GM19351 (cell line): ENCODE results near the gene CDC37.
"Not testable (repeated sequence)": the region's sequence is repeated elsewhere in the genome, so short reads cannot be mapped to it uniquely, and the experiment has no call there.

ENCODE experiments used
- ATAC-seq: cut with Tn5 transposase; IDR thresholded peaks from one replicate; pipeline ENCODE4 v1.9.1; 2021; ENCODE audit warnings: mild to moderate bottlenecking, moderate library complexity; ENCODE audit not compliant: unreplicated experiment

CDC37 gene

DNA sequence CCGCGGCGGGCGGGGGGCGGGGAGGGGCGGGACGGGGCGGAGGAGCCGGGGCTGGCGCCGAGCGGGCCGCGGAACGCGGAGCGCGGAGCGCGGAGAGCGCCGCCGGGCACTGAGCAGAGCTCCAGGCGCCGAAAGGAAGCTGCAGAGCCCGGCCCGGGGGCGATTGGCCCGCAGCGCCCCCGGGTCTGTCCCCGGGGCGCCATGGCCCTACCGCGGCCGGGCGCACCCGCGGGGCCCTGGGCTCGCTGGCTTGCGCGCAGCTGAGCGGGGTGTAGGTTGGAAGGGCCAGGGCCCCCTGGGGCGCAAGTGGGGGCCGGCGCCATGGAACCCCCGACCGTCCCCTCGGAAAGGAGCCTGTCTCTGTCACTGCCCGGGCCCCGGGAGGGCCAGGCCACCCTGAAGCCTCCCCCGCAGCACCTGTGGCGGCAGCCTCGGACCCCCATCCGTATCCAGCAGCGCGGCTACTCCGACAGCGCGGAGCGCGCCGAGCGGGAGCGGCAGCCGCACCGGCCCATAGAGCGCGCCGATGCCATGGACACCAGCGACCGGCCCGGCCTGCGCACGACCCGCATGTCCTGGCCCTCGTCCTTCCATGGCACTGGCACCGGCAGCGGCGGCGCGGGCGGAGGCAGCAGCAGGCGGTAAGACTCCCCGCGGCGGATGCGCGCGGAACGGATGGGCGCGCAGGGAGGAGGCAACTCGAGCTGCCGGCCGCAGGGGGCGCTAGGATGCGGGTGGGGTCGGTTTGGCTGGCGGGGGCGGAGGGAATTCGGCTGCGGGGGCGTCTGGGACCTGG is 17.3 kb upstream of the CDC37 start, which contains the start of gene PDE4A:
TSS of gene PDE4A (plus strand) at position 95 of the 796 bp plus-strand sequence. CDS start at position 322, 227 bp downstream.
- no peak for ATAC-seq

DNA sequence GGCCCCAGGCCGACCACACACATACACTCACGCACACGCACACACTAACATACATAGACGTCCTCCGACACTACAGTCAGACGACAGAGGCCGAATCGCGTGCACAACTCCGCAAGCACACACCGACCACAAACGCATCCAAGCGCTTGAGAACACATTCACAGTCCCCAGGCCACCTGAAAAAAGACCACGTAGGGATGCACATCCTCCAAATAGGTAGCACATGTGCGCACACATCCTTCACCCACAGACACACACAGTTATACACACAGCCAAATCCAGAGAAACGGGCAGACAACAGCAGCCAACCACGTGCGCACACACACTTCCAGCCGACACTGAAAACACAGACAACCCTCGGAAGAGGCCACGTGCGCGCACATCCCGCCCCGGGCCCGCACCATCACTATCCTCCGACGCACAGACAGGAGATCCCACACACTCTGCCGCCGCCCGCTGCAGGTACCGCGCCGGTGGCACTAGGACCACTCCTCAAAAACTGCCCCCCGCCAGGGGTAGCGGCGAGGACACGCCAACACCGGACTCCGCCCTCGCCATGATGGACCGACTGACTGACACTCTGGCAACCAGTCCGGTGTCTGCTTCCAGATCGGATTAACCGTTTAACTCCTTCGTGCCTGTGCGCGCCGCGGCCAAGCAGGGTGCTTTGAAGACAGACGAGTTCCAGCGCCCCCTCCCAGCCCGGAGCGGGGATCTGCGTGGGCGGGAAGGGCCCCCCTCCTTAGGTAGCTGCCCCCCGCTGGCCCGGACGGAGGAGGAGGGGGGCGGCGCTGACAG is 16.5 kb upstream of the CDC37 start:
- no peak for ATAC-seq

DNA sequence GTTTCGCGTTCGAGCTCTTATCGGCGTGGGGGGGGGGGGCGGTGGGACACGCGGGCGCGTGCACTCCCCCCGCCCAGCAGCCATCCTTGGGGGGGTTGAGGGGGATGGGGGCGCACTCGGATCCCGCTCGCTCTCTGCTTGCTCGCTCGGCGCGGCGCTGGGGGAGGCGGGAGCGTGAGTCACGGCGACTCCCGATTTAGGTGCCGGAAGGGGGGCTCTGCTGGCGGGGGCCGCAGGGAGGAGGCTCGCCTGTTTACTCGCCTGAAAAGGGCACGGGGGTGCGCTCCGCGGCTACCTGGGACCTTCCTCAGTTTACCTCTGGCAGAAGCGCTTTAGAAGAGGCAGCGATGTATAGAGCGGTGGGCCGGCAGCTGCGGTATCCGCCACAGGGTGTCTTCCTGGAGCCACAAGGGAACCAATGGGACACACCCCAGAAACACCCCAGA is 15.9 kb upstream of the CDC37 start:
- ATAC-seq, result no peak

GRCh38 chr19:10418485-10419199 is 15.3 kb upstream of the CDC37 start:
- ATAC-seq, result no peak

GRCh38 chr19:10418235-10418484 is 14.8 kb upstream of the CDC37 start:
- ATAC-seq, result no peak

GRCh38 chr19:10417541-10418234 is 14.3 kb upstream of the CDC37 start:
- no peak for ATAC-seq

DNA sequence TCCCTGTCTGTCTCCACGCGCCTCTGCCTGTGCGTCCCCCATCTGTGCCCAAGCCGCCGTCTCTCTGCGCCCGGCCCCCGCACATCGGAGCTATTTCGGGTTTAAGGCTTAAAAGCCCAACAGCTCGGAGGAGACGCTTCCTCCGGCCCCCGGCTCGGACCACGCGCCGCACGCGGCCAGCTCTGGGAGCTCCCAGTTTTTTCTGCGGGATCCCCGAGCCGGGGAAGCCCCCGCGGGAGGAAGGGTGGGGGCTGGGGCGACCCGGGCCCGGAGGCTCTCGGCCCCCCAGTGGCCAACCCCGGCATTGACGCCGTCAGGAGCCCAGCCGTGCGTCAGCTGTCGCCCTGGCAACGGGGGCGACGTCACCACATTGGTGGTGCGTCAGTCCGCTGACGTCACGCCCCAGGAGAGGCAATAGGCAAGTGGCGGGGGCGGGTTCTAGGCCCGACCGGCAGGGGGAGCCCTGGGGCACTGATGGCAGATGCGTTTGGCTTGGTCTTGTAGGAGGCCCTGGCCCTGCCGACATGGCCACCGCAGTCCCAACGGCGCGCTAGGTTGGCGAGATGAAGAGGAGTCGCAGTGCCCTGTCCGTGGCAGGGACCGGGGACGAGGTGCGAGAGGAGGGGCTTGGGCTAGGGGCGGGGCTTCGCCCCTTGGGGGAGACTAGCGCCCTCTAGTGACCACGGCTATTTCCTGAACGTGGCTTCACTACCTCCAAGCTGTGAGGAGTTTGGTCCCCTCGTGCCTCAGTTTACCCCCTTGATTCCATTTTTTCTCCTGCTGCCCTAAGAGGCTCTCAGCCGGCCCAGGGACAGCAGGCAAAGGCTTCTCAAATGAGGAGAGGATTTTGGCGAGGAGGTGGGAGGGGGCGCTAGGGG is 13.3 kb upstream of the CDC37 start:
- ATAC-seq, result peak; percentile 36

DNA sequence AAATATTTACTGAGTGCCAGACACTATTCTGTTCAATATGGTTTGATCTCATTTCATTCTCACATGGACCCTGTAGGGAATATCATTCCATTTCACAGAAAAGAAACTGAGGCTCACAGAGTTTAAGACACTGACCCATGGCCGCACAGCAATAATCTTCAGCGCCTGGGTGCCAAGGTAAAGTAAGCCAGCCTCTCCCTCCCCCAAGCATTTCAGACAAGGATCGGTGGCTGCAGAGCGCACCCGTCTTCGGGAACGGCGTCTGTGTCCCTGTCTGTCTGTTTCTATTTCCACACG is 12.7 kb upstream of the CDC37 start:
- no peak for ATAC-seq

- peak; percentile 61 for ATAC-seq
These were observed 9.1 kb upstream of the CDC37 start for GRCh38 chr19:10412257-10412977.

DNA sequence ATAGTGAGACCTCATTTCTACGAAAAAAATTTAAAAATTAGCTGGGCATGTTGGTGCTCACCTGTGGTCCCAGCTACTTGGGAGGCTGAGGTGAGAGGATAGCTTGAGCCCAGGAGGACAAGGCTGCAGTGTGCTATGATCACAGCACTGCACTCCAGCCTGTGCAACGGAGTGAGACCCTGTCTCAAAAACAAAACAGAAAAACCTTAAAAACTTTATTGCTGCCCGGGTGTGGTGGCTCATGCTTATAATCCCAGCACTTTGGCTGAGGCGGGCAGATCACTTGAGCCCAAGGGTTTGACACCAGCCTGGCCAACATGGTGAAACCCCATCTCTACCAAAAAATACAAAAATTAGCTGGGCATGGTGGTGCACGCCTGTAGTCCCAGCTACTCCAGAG is 7.9 kb upstream of the CDC37 start:
- not testable (repeated sequence) for ATAC-seq

DNA sequence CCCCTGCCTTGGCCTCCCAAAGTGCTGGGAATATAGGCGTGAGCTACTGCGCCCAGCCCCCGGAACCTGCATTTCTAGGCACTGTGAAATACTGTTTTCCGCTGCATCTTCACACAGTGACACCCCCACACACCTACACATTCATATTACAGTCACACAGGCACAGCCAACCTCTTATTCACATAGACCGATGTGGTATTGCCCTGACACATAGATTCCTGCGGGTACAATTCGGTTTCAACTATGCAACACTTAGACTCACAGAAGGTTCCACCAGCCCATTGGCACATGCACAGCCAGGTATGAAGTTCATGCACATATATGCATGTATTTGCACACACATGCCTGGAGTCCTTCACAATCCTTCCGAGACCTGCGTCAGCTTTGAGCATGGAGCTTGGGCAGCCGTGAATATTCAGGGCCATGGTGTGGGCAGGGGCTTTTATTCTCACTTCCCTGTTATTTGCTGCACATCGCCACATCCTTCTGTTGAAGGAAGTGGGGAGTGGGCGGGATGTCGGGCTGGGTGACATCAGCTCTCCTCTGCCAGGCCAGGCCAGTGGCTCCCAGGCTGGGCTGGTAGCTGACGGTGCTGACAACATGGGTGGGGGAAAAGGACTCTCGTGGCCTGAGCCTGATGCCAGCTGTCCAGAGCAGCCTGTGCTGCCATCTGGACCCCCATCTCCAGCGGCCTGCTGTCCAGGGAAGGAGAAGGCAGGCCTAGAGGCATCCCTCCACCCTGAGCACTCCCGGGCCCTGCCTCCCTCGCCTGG is 5.4 kb upstream of the CDC37 start:
- no peak for ATAC-seq

DNA sequence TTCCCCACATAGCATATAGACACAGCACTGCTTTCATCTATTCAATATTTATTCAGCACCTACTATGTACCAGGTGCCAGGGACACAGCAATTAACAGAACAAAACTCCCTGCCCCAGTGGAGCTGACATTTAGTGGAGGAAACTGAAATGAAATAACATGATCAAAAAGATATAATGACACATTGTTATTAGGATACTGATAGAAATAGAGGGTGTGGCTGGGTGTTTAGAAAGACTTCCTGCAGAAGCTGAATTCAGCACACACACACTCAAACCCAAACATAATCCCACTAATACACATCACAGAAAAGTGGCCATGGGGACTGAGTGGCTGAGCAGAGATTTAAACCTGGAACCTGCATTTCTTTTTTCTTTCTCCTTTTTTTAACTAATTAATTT is 3.8 kb upstream of the CDC37 start:
- ATAC-seq, result no peak

DNA sequence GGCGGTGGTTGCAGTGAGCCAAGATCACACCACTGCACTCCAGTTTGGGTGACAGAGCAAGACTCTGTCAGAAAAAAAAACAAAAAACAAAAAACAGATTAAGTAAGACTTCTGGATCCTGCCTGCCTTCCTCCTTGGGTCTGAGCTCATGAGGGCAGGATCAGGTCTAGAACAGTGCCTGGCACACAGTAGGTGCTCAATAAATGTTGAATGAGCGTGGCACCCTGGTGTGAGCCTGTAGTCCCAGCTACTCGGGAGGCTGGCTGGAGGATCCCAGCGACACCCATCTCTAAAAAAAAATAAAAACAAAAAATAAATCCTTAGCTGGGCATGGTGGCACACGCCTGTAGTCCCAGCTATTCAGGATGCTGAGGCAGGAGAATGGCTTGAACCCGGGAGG is 2.8 kb upstream of the CDC37 start:
- no peak for ATAC-seq

DNA sequence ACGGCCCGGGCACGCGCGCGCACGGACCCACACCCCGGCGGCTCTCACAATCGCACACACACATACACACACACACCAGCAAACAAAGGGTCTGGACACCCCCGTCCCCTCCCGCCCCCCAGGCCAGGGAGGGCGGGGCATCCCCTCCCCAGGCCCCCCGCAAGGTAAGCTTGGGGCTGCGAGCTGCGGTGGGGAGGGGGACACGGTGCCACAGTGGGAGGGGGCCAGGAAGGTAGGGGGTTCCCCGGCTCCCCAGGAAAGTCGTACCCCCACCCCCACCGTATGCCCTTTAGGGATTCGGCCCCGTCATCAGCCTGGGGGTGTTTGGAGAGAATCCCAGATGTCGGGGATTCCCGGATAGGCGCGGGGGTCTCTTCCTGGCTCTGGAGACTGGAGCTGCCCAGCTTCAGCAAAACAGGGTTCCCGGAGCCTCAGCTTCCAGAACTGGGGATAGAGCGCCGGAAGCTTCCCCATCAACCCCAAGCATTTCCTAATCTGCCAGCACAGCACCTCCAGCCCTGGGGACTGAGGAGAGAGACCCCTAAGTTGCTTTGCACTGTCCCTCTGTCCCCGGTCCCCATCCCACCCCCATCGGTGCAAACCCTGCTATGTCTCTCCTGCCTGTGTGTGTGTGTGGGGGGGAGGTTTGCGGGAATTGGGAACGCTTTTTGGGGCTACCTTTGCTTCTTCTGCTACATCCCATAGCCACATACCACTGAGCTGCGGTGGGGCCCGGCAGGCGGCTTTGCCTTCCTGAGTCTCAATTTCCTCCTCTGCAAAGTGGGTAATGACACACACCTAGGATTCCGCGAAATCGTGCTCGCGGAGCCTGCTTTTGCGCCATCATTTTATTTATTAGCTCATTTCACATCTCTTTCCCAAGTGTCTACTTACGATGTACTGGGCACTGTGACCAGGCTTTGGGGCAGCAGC is 1.8 kb upstream of the CDC37 start:
- ATAC-seq, result no peak

DNA sequence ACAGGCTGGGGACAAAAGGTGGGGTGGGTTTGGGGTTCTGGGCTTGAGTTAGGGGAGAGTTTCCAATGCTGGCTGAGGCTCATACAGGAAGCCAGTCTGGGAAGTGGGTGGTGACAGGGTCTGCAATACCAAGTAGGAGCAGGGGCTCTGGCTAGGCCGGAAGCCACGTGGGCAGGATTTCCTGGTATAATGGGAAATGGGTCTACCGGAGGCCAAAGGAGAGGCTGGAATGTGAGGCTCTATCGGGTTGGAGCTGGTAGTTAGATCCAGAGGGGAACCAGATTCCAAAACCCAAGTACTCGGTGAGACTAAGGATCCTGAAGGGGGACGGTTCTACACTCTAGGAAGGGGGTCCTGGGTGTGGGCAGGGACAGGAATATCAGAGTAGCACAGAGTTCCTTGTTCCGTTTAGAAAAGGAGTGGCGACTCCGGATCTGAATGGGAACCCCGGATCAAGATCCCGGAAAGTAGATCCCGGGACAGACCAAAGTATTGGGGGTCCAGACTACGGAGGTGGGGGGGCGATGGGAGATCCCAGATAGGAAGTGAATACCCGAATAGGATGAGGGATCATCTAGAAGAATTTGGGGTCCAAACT is 802 bp downstream of the CDC37 start:
- no peak for ATAC-seq

GRCh38 chr19:10399878-10400277 is 3.5 kb downstream of the CDC37 start:
- no peak for ATAC-seq

- not testable (repeated sequence) for ATAC-seq
These were observed 4.0 kb downstream of the CDC37 start for GRCh38 chr19:10399340-10399739.
